Spleen (tissue), 11 donors: Measurements from ENCODE around the gene RAB44. TPM values are rescaled to one million over a fixed set of nuclear protein-coding genes. Genes with fewer than 3 reads are reported as not detected.
A peak's percentile ranks its signal among the peaks of the same experiment; 100 is the strongest.

Source experiments
- DNase-seq: peaks from one replicate; pipeline ENCODE4 v3.0.0-alpha.2; 2020
- H3K27ac ChIP-seq, 8 donors: fragments of 200-600 bp; sonication (generic) in 7 of 8; 1 replicate in 4 of 8; 2 replicates in 4 of 8; pipeline versions ENCODE4 v1.5.0 to v1.8.0; 2016 to 2021; ENCODE audit warnings: inconsistent platforms in 4 of 8, mild to moderate bottlenecking in 4 of 8, moderate library complexity in 1 of 8
- H3K27me3 ChIP-seq, 7 donors: fragments of 200-600 bp; sonication (generic) in 6 of 7; replicated peaks in 1 of 7; 1 replicate in 4 of 7; 2 replicates in 3 of 7; pipeline versions ENCODE4 v1.5.0 to v1.8.0; 2016 to 2021; ENCODE audit warnings: inconsistent platforms in 3 of 7, mild to moderate bottlenecking in 1 of 7
- H3K36me3 ChIP-seq, 6 donors: fragments of 200-600 bp; sonication (generic) in 5 of 6; 1 replicate in 4 of 6; 2 replicates in 2 of 6; pipeline versions ENCODE4 v1.5.0 to v1.8.0; 2016 to 2021; ENCODE audit warnings: inconsistent platforms in 2 of 6
- H3K4me1 ChIP-seq, 6 donors: fragments of 200-600 bp; sonication (generic) in 5 of 6; 1 replicate in 3 of 6; 2 replicates in 3 of 6; pipeline versions ENCODE4 v1.5.0 to v1.8.0; 2016 to 2021; ENCODE audit warnings: inconsistent platforms in 3 of 6
- H3K4me3 ChIP-seq, 8 donors: fragments of 200-600 bp; sonication (generic) in 7 of 8; 1 replicate in 4 of 8; 2 replicates in 4 of 8; pipeline versions ENCODE4 v1.5.0 to v1.8.0; 2016 to 2021; ENCODE audit warnings: inconsistent platforms in 4 of 8, mild to moderate bottlenecking in 4 of 8, moderate library complexity in 2 of 8
- H3K9me3 ChIP-seq, 8 donors: fragments of 200-600 bp; sonication (generic) in 7 of 8; 1 replicate in 4 of 8; 2 replicates in 4 of 8; pipeline versions ENCODE4 v1.5.0 to v1.8.0; 2016 to 2021; ENCODE audit warnings: inconsistent platforms in 4 of 8
- POLR2A ChIP-seq, 3 donors: fragments of 450-650 bp; IDR thresholded peaks; one replicate each; pipeline ENCODE4 v1.5.1; 2017; ENCODE audit warnings: antibody characterized with exemption in 3 of 3, mild to moderate bottlenecking in 1 of 3
- POLR2AphosphoS5 ChIP-seq, 3 donors: sonication (generic); formaldehyde crosslinking; IDR thresholded peaks; one replicate each; pipeline ENCODE4 v1.5.1; 2017; ENCODE audit warnings: antibody characterized with exemption in 3 of 3
- WGBS, 5 donors: extraction: QIAGEN DNeasy Blood & Tissue Kit in 3 of 5; methylation state at CpG; one replicate each; pipeline versions ENCODE4 v1.1.5 to v1.1.7; 2013 to 2018; 5-methylcytosine and 5-hydroxymethylcytosine counted together
- intact Hi-C: fragments of 100-400 bp; cut with DNase I; formaldehyde crosslinking; loops from one replicate; pipeline ENCODE4 v1.15.0; 2023; ENCODE audit warnings: low total_unique reads
- polyA plus RNA-seq, 3 donors: library from polyadenylated mRNA; stranded (reverse); fragments of 200-250 nt; gene quantifications; one replicate each; pipeline ENCODE4 v1.2.1, GENCODE V29; 2013
- total RNA-seq, 7 donors: library from RNA; depleted of rRNA in 3 of 7; stranded (reverse); fragments of >200 nt in 3 of 7; fragmentation: NEBNext Ultra II Directional in 4 of 7; extraction: Animal tissue kit (Norgen Biotek cat#: 25700) in 4 of 7; gene quantifications; one replicate each; pipeline versions ENCODE4 v1.1.0 to v1.2.1, GENCODE V29; 2016 to 2021
- TF ChIP-seq, protein P1 (sequence below), 11 experiments: fragments of 200-600 bp in 7 of 11; fragments of 450-650 bp in 4 of 11; sonication (generic) in 4 of 11; IDR thresholded peaks in 8 of 11; conservative IDR thresholded peaks in 3 of 11; 1 replicate in 7 of 11; 2 replicates in 4 of 11; pipeline versions ENCODE4 v1.4.0 to v1.8.0; 2016 to 2021; ENCODE audit warnings: antibody characterized with exemption in 11 of 11, inconsistent platforms in 4 of 11, mild to moderate bottlenecking in 1 of 11
- donor health status: healthy with polysubstance abuse.
- donor health status: DM: no; HTN: no; CAD: no; lungs with moderate emphysema.
- donor health status: DM: no; HTN: no; CAD: no.
- donor health status: Bipolar disorder and iron deficiency.
- donor health status: healthy.
- donor health status: DM: no; HTN: no; CAD: no.
- donor health status: DM: yes; HTN: yes; CAD: no.

The RAB44 gene
- total and polyA plus RNA-seq, 10 donors = 0.06 to 3.5 (median 0.81) TPM

GRCh38 chr6:36740818-36741179 lies 43.2 kb downstream of the RAB44 start:
- DNase-seq = no peak
- peaks cover 0 to 50% (median 24%) of the 10 kb centered on the region in 6 donors for H3K4me1 ChIP-seq
- no peak overlapping the region for H3K4me3 ChIP-seq
- intact Hi-C loops = no loop called here
- H3K36me3 ChIP-seq = peaks cover 0 to 20% (median 0%) of the 10 kb centered on the region in 6 donors
- TF ChIP-seq POLR2AphosphoS5 (IDR thresholded peaks at IDR 0.05) = peak in 1 of 3 donors; percentile 28
- TF ChIP-seq POLR2A (IDR thresholded peaks at IDR 0.05) = no peak
- no peaks in the 10 kb centered on the region for H3K27me3 ChIP-seq
- 90 to 93% (median 93%) methylated on average over 11 of the region's 11 CpGs for WGBS, 5 donors
- peak overlapping the region in 2 of 8 donors; percentile 36 to 37 for H3K27ac ChIP-seq
- no peaks in the 10 kb centered on the region for H3K9me3 ChIP-seq

DNA sequence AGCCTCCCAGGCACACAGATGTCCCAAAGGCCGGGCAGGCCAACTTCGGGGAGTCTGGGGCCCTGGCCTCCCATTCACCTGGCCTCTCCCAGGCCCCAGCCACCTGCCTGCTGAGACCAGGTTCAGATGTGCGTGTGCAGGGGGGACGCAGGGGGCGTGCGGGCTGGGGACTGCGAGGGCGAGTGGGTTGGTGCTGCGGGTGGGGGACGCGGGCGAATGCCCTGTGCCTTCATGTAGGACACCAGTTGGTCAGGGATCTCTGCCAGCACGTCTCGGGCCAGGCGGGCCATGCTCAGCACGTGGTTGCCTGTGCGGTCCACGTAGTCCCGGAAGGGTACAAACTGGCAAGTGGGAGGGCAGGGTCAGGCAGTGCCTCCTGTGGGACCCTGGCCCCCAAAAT lies 44.5 kb downstream of the RAB44 start:
- H3K36me3 ChIP-seq = peaks cover 0 to 26% (median 0%) of the 10 kb centered on the region in 6 donors
- H3K27ac ChIP-seq = no peak overlapping the region
- DNase-seq = no peak
- no peak overlapping the region for H3K4me3 ChIP-seq
- H3K27me3 ChIP-seq = no peaks in the 10 kb centered on the region
- intact Hi-C loops = no loop called here
- H3K4me1 ChIP-seq = peaks cover 0 to 38% (median 19%) of the 10 kb centered on the region in 6 donors
- no peaks in the 10 kb centered on the region for H3K9me3 ChIP-seq
- TF ChIP-seq, protein P1, sequence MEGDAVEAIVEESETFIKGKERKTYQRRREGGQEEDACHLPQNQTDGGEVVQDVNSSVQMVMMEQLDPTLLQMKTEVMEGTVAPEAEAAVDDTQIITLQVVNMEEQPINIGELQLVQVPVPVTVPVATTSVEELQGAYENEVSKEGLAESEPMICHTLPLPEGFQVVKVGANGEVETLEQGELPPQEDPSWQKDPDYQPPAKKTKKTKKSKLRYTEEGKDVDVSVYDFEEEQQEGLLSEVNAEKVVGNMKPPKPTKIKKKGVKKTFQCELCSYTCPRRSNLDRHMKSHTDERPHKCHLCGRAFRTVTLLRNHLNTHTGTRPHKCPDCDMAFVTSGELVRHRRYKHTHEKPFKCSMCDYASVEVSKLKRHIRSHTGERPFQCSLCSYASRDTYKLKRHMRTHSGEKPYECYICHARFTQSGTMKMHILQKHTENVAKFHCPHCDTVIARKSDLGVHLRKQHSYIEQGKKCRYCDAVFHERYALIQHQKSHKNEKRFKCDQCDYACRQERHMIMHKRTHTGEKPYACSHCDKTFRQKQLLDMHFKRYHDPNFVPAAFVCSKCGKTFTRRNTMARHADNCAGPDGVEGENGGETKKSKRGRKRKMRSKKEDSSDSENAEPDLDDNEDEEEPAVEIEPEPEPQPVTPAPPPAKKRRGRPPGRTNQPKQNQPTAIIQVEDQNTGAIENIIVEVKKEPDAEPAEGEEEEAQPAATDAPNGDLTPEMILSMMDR (IDR thresholded peaks at IDR 0.05 in 8 of 11, conservative IDR thresholded peaks at IDR 0.05 in 3 of 11) = no peak
- TF ChIP-seq POLR2A (IDR thresholded peaks at IDR 0.05) (no peak), POLR2AphosphoS5 (IDR thresholded peaks at IDR 0.05) (no peak)
- 94 to 98% (median 95%) methylated on average over 15 to 19 of the region's 19 CpGs for WGBS, 5 donors

DNA sequence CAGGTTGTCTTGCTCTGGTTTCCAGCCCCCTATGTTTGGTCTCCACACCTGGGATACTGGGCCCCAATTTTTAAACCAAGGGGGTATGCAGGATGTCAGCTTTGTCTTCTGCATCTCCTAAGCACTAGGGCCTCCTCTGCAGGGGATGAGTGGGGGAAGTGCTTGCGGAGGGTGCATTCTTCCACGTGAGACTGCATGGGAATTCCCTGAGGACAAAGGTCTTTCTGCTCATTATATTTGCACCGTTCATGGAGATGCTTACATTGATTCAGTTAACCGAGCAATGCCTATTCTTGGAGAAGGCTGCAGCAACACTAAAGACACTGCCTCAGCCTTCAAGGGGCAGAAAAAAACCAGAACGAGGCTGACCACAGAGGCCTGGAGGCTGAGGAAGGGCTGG lies 45.4 kb downstream of the RAB44 start:
- peaks cover 0 to 31% (median 0%) of the 10 kb centered on the region in 6 donors for H3K36me3 ChIP-seq
- intact Hi-C loops = no loop called here
- no peak overlapping the region for H3K4me3 ChIP-seq
- H3K27ac ChIP-seq = no peak overlapping the region
- no peaks in the 10 kb centered on the region for H3K27me3 ChIP-seq
- 74 to 89% (median 80%) methylated on average over 5 of the region's 5 CpGs for WGBS, 5 donors
- DNase-seq = no peak
- H3K9me3 ChIP-seq = peaks cover 0 to 1% (median 0%) of the 10 kb centered on the region in 8 donors
- peaks cover 0 to 38% (median 19%) of the 10 kb centered on the region in 6 donors for H3K4me1 ChIP-seq
- TF ChIP-seq, protein P1 (IDR thresholded peaks at IDR 0.05 in 8 of 11, conservative IDR thresholded peaks at IDR 0.05 in 3 of 11) = no peak
- TF ChIP-seq POLR2A (IDR thresholded peaks at IDR 0.05) (no peak), POLR2AphosphoS5 (IDR thresholded peaks at IDR 0.05) (no peak)

GRCh38 chr6:36743538-36744303 lies 46.1 kb downstream of the RAB44 start:
- no peaks in the 10 kb centered on the region for H3K27me3 ChIP-seq
- intact Hi-C loops = no loop called here
- peaks cover 0 to 31% (median 0%) of the 10 kb centered on the region in 6 donors for H3K36me3 ChIP-seq
- DNase-seq = no peak
- no peak overlapping the region for H3K4me3 ChIP-seq
- peaks cover 0 to 38% (median 19%) of the 10 kb centered on the region in 6 donors for H3K4me1 ChIP-seq
- TF ChIP-seq POLR2A (IDR thresholded peaks at IDR 0.05) = no peak
- TF ChIP-seq, protein P1 (IDR thresholded peaks at IDR 0.05 in 8 of 11, conservative IDR thresholded peaks at IDR 0.05 in 3 of 11) = no peak
- 67 to 79% (median 76%) methylated on average over 11 to 24 of the region's 24 CpGs for WGBS, 5 donors
- H3K9me3 ChIP-seq = peaks cover 0 to 8% (median 4%) of the 10 kb centered on the region in 8 donors
- no peak overlapping the region for H3K27ac ChIP-seq
